CD4-positive, alpha-beta T cell treated with Interleukin-10 for 1 hour (primary cell): ENCODE results near the gene RANGRF.

Experiments used
- DNase-seq: peaks from one replicate; pipeline ENCODE4 v3.0.0-alpha.2; 2020

Gene RANGRF

GRCh38 chr17:8315764-8316217 lies 27.3 kb downstream of the RANGRF start:
- no peak for DNase-seq

- DNase-seq = no peak
Measured at GRCh38 chr17:8318010-8318935, 29.8 kb downstream of the RANGRF start.

- no peak for DNase-seq
Measured at GRCh38 chr17:8320262-8320661, 31.8 kb downstream of the RANGRF start.

- no peak for DNase-seq
Measured at GRCh38 chr17:8320990-8321389, 32.5 kb downstream of the RANGRF start.

GRCh38 chr17:8322061-8322460 lies 33.6 kb downstream of the RANGRF start:
- DNase-seq = no peak

GRCh38 chr17:8324132-8324531 lies 35.7 kb downstream of the RANGRF start:
- no peak for DNase-seq

GRCh38 chr17:8324923-8325322 lies 36.5 kb downstream of the RANGRF start:
- DNase-seq = no peak

GRCh38 chr17:8326511-8327302 lies 38.2 kb downstream of the RANGRF start:
- peak; percentile 7 for DNase-seq

- DNase-seq = no peak
Measured at GRCh38 chr17:8327303-8327649, 38.8 kb downstream of the RANGRF start.

- no peak for DNase-seq
Measured at GRCh38 chr17:8332128-8332527, 43.7 kb downstream of the RANGRF start.

- DNase-seq = no peak
Measured at GRCh38 chr17:8332688-8333087, 44.2 kb downstream of the RANGRF start.

GRCh38 chr17:8333281-8333680 lies 44.8 kb downstream of the RANGRF start:
- no peak for DNase-seq

GRCh38 chr17:8337802-8338752 lies 49.6 kb downstream of the RANGRF start:
- DNase-seq = no peak

GRCh38 chr17:8338753-8339140 lies 50.3 kb downstream of the RANGRF start:
- no peak for DNase-seq

GRCh38 chr17:8339540-8339939 lies 51.1 kb downstream of the RANGRF start, which contains the start of gene ODF4:
Gene ODF4 (plus strand): TSS chr17:8339840. CDS start chr17:8340052, 212 bp downstream.
- DNase-seq = no peak
